Loucy (cell line): Measurements from ENCODE around the gene ARHGEF17.

ENCODE experiments used
- EZH2phosphoT487 ChIP-seq: fragments of 200-600 bp; IDR thresholded peaks from 2 replicates; pipeline ENCODE4 v1.6.1; 2018; ENCODE audit warnings: antibody characterized with exemption, mild to moderate bottlenecking, moderate library complexity, borderline replicate concordance
- TF ChIP-seq, protein P1 (sequence below): fragments of 200-600 bp; sonication (generic); conservative IDR thresholded peaks from 2 replicates; pipeline ENCODE4 v1.5.1; 2014; ENCODE audit warnings: mild to moderate bottlenecking, antibody characterized with exemption, low read length

DNA sequence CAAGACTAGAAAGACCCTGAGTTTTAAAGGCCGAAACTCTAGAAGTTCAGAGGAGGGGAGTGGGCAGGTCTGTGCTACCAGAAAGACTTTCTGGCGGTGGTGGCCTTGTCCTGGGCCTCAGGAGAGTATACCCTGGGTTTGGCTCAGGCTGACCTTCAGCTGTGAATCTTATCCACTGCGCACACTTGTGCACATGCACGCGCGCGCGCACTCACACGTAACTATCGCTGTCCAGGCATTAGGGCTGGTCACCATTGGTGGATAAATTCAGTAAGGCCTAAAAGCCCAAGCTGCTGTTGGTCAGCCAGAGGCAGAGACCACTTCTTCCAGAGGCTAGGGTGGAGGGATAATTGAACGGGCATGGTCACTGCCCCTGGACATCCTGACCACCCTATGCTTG, 25.1 kb downstream of the ARHGEF17 start:
- TF ChIP-seq, protein P1, sequence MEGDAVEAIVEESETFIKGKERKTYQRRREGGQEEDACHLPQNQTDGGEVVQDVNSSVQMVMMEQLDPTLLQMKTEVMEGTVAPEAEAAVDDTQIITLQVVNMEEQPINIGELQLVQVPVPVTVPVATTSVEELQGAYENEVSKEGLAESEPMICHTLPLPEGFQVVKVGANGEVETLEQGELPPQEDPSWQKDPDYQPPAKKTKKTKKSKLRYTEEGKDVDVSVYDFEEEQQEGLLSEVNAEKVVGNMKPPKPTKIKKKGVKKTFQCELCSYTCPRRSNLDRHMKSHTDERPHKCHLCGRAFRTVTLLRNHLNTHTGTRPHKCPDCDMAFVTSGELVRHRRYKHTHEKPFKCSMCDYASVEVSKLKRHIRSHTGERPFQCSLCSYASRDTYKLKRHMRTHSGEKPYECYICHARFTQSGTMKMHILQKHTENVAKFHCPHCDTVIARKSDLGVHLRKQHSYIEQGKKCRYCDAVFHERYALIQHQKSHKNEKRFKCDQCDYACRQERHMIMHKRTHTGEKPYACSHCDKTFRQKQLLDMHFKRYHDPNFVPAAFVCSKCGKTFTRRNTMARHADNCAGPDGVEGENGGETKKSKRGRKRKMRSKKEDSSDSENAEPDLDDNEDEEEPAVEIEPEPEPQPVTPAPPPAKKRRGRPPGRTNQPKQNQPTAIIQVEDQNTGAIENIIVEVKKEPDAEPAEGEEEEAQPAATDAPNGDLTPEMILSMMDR = no peak
- no peak for TF ChIP-seq EZH2phosphoT487
